ENCODE measurements around the gene HOXB1. TPM values are rescaled to one million over a fixed set of nuclear protein-coding genes. Genes with fewer than 3 reads are reported as not detected.

HOXB1 gene
- total and polyA plus RNA-seq, 2 of the 8 experiments (the other 6 are each of a cell fraction or from before 2014, with no cell fraction given) = not detected

DNA sequence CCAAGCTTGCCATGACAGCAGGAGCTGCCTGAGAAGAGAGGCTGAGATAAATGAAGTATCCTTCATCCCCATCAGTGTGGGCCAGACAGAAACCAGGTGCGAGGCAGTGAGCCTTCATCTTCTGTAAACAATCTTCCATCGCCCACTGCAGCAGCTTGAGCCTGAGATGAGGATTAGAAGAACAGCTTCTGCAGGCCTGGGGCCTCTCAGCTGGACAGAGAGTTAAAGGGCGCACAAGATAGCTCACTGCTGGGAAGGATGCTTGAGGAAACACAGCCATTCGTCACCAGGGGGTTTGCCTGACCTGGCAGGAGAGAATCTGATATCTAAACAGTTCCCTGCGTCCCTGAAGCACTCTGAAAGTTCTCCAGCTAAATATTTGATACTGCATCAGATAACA, 27.1 kb downstream of the HOXB1 start (continued):
- TF ChIP-seq SIRT6 (IDR thresholded peaks at IDR 0.05; ENCODE audit: low read length) (no peak), TCF12 (IDR thresholded peaks at IDR 0.05; ENCODE audit: low read depth, low read length) (no peak), EGR1 (IDR thresholded peaks at IDR 0.05; ENCODE audit: borderline replicate concordance, low read depth, low read length) (no peak)
